B cell (primary cell): ENCODE measurements around the gene SCN8A. TPM values are rescaled to one million over a fixed set of nuclear protein-coding genes. Genes with fewer than 3 reads are reported as not detected.

Source experiments
- ATAC-seq: fragments of 200-7000 bp; cut with Tn5 transposase; one replicate; pipeline ENCODE4 v1.10.0; 2021; ENCODE audit warnings: low read depth, mild to moderate bottlenecking, moderate number of reproducible peaks, moderate library complexity
- CTCF ChIA-PET: fragments of 350-600 bp; sonication (Branson Sonifier 250); formaldehyde crosslinking; loops from one replicate; lab custom pipeline; 2021; ENCODE audit warnings: antibody characterized with exemption, inconsistent platforms; lab: Charles Lee
- POLR2A ChIA-PET: fragments of 350-600 bp; sonication (Branson Sonifier 250); formaldehyde crosslinking; loops from one replicate; lab custom pipeline; 2021; ENCODE audit warnings: antibody characterized with exemption; lab: Charles Lee
- DNase-seq: peaks from one replicate; pipeline ENCODE4 v3.0.0; 2013
- H2AFZ ChIP-seq: 2 replicates; pipeline ENCODE4 v1.6.1; 2012; ENCODE audit warnings: mild to moderate bottlenecking, low read depth, low read length; ENCODE audit not compliant: insufficient read depth, poor library complexity, severe bottlenecking
- H3K27ac ChIP-seq, 2 donors: 1 replicate in 1 of 2; 2 replicates in 1 of 2; pipeline ENCODE4 v1.5.1; 2012 to 2013; ENCODE audit warnings: low read length in 2 of 2, mild to moderate bottlenecking in 2 of 2, moderate library complexity in 1 of 2
- H3K27me3 ChIP-seq, 4 experiments: fragments of 200-600 bp in 1 of 4; sonication (generic) in 1 of 4; replicated peaks in 1 of 4; 1 replicate in 2 of 4; 2 replicates in 2 of 4; pipeline versions ENCODE4 v1.6.1 to v1.7.0; 2013 to 2016; ENCODE audit warnings: low read length in 3 of 4, mild to moderate bottlenecking in 2 of 4, mixed read lengths in 1 of 4, moderate library complexity in 1 of 4; ENCODE audit not compliant: insufficient read depth in 4 of 4, control insufficient read depth in 3 of 4; ENCODE audit errors: control extremely low read depth in 1 of 4
- H3K36me3 ChIP-seq, 2 experiments: replicated peaks in 1 of 2; 1 replicate in 1 of 2; 2 replicates in 1 of 2; pipeline versions ENCODE4 v1.6.1 to v1.7.1; 2013; ENCODE audit warnings: low read length in 1 of 2; ENCODE audit not compliant: insufficient read depth in 2 of 2, control insufficient read depth in 1 of 2; ENCODE audit errors: control extremely low read depth in 1 of 2, extremely low read depth in 1 of 2
- H3K4me1 ChIP-seq, 2 donors: fragments of 200-600 bp in 1 of 2; sonication (generic) in 1 of 2; 1 replicate in 1 of 2; 2 replicates in 1 of 2; pipeline versions ENCODE4 v1.5.1 to v1.6.1; 2013 to 2017; ENCODE audit warnings: low read length in 2 of 2; ENCODE audit not compliant: control insufficient read depth in 2 of 2, insufficient read depth in 2 of 2
- H3K4me2 ChIP-seq: replicated peaks from 2 replicates; pipeline ENCODE3; 2012; ENCODE audit warnings: mild to moderate bottlenecking, low read depth, low read length; ENCODE audit not compliant: poor library complexity, severe bottlenecking
- H3K4me3 ChIP-seq, 5 experiments: fragments of 200-600 bp in 1 of 5; sonication (generic) in 1 of 5; 1 replicate in 3 of 5; 2 replicates in 2 of 5; pipeline versions ENCODE4 v1.5.1 to v1.7.0; 2011 to 2016; ENCODE audit warnings: low read length in 4 of 5, mild to moderate bottlenecking in 4 of 5, low read depth in 2 of 5, control low read depth in 1 of 5, moderate library complexity in 1 of 5; ENCODE audit not compliant: insufficient read depth in 1 of 5; ENCODE audit errors: control extremely low read depth in 1 of 5, extremely low read depth in 1 of 5
- H3K79me2 ChIP-seq: fragments of 200-600 bp; sonication (generic); one replicate; pipeline ENCODE4 v1.6.0; 2016; ENCODE audit warnings: low read length; ENCODE audit not compliant: control insufficient read depth, insufficient read depth
- H3K9ac ChIP-seq: fragments of 200-600 bp; sonication (generic); 2 replicates; pipeline ENCODE4 v1.6.1; 2017; ENCODE audit warnings: mild to moderate bottlenecking, low read length, moderate library complexity
- H3K9me3 ChIP-seq, 3 donors: one replicate each; pipeline versions ENCODE4 v1.6.1 to v1.7.1; 2013; ENCODE audit warnings: low read length in 2 of 3; ENCODE audit not compliant: control insufficient read depth in 2 of 3, insufficient read depth in 1 of 3; ENCODE audit errors: control extremely low read depth in 1 of 3
- H4K20me1 ChIP-seq: 2 replicates; pipeline ENCODE4 v1.6.0; 2012; ENCODE audit warnings: mild to moderate bottlenecking, low read length; ENCODE audit not compliant: insufficient read depth, control insufficient read depth, poor library complexity, severe bottlenecking
- H3K27ac Mint-ChIP-seq: one replicate; pipeline ENCODE4 v1.8.0; 2021; ENCODE audit warnings: mixed read lengths
- H3K27me3 Mint-ChIP-seq: one replicate; pipeline ENCODE4 v1.8.0; 2021; ENCODE audit warnings: mixed read lengths
- H3K4me1 Mint-ChIP-seq: one replicate; pipeline ENCODE4 v1.8.0; 2021; ENCODE audit warnings: mixed read lengths
- H3K4me3 Mint-ChIP-seq: one replicate; pipeline ENCODE4 v1.8.0; 2021; ENCODE audit warnings: mixed read lengths
- H3K9me3 Mint-ChIP-seq: one replicate; pipeline ENCODE4 v1.8.0; 2022; ENCODE audit warnings: mixed read lengths; ENCODE audit not compliant: insufficient read depth
- EZH2 ChIP-seq: IDR thresholded peaks from 2 replicates; pipeline ENCODE4 v1.6.1; 2012; ENCODE audit warnings: borderline replicate concordance, low read depth, mild to moderate bottlenecking, moderate library complexity, low read length; ENCODE audit not compliant: insufficient read depth, poor library complexity, severe bottlenecking
- WGBS: methylation state at CpG from one replicate; pipeline ENCODE4 v1.1.5; 2013; ENCODE audit warnings: missing lambda C conversion rate; ENCODE audit not compliant: insufficient coverage; 5-methylcytosine and 5-hydroxymethylcytosine counted together
- intact Hi-C: fragments of 100-400 bp; cut with micrococcal nuclease; formaldehyde crosslinking; loops from one replicate; pipeline ENCODE4 v1.10.0; 2022
- polyA plus RNA-seq: library from polyadenylated mRNA; depleted of rRNA; stranded (reverse); fragments of >200 nt; gene quantifications from 2 replicates; pipeline ENCODE4 v1.2.3, GENCODE V29; 2012
- total RNA-seq, 2 donors: library from RNA; stranded (reverse); fragments of 120-200 nt in 1 of 2; gene quantifications; 1 replicate in 1 of 2; 2 replicates in 1 of 2; pipeline versions ENCODE4 v1.2.3 to v1.2.4, GENCODE V29; 2013 to 2022
- TF ChIP-seq, protein P1 (sequence below): fragments of 200-600 bp; IDR thresholded peaks from one replicate; pipeline ENCODE4 v1.8.0; 2022; ENCODE audit warnings: antibody characterized with exemption, mild to moderate bottlenecking

SCN8A gene
- total and polyA plus RNA-seq, 2 donors (not counting 1 experiment from before 2014, with no cell fraction given), result 0.78 to 1.0 TPM

DNA sequence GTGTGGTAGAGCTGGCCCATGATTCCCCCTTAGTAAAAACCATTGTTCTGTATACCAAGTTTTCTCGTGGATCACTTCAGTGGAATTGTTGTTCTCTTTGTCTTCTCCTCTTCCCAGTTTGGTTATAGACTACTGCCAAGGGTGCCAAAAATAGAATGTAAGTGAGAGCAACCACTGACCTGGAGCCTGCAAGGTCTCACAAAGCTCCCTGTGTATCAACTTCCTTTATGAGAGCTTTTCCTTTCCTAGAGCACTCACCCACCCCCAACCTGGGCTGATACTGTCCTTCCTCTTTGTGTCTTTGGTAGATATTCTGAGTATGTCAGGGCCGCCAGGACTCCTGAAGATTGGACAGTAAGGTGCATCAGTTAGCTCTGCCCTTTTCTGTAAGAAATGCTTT lies 101.0 kb downstream of the SCN8A start:
- H3K9me3 ChIP-seq, result no peaks in the 10 kb centered on the region
- no peaks in the 10 kb centered on the region for H3K36me3 ChIP-seq
- Mint-ChIP-seq H3K4me3 (no peak overlapping the region), H3K27ac (no peak overlapping the region), H3K27me3 (peaks cover 2% of the 10 kb centered on the region), H3K4me1 (no peaks in the 10 kb centered on the region), H3K9me3 (no peaks in the 10 kb centered on the region)
- DNase-seq (no peak), ATAC-seq (no peak)
- H3K27me3 ChIP-seq, result no peaks in the 10 kb centered on the region
- ChIA-PET CTCF (no interaction called here), POLR2A (no interaction called here)
- TF ChIP-seq EZH2, result no peak
- TF ChIP-seq, protein P1, sequence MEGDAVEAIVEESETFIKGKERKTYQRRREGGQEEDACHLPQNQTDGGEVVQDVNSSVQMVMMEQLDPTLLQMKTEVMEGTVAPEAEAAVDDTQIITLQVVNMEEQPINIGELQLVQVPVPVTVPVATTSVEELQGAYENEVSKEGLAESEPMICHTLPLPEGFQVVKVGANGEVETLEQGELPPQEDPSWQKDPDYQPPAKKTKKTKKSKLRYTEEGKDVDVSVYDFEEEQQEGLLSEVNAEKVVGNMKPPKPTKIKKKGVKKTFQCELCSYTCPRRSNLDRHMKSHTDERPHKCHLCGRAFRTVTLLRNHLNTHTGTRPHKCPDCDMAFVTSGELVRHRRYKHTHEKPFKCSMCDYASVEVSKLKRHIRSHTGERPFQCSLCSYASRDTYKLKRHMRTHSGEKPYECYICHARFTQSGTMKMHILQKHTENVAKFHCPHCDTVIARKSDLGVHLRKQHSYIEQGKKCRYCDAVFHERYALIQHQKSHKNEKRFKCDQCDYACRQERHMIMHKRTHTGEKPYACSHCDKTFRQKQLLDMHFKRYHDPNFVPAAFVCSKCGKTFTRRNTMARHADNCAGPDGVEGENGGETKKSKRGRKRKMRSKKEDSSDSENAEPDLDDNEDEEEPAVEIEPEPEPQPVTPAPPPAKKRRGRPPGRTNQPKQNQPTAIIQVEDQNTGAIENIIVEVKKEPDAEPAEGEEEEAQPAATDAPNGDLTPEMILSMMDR, result no peak
- H3K4me1 ChIP-seq, result no peaks in the 10 kb centered on the region
- intact Hi-C loops, result no loop called here
- H4K20me1 ChIP-seq, result no peaks in the 10 kb centered on the region
- H3K9ac ChIP-seq, result no peak overlapping the region
- no peak overlapping the region for H3K27ac ChIP-seq
- H2AFZ ChIP-seq, result no peak overlapping the region
- no peak overlapping the region for H3K4me2 ChIP-seq
- H3K79me2 ChIP-seq, result no peaks in the 10 kb centered on the region
- no peak overlapping the region for H3K4me3 ChIP-seq
- no CpG with 5 or more reads among the region's 2 CpGs for WGBS

DNA sequence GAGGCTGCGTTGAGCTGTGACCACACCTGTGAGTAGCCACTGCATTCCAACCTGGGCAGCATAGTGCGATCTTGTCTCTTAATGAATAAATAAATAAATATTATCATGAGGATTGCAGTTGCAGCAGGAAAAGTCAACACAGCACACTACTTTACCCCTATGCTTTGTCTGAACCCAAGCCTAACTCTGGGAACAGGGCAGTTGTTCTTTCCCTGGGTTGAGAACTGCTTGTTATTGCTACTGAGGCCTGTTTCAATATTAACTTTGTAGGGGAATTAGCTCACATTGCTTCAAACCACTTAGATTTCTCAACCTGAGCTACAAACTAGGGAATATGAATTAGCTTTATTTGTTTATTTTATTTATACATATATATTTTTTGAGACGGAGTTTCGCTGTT lies 102.5 kb downstream of the SCN8A start:
- H3K4me3 ChIP-seq, result no peak overlapping the region
- Mint-ChIP-seq H3K27ac (no peak overlapping the region), H3K4me3 (no peak overlapping the region), H3K4me1 (no peaks in the 10 kb centered on the region), H3K9me3 (no peaks in the 10 kb centered on the region), H3K27me3 (no peaks in the 10 kb centered on the region)
- H3K27ac ChIP-seq, result no peak overlapping the region
- no peak overlapping the region for H3K9ac ChIP-seq
- no peak for TF ChIP-seq EZH2
- TF ChIP-seq, protein P1, result no peak
- H2AFZ ChIP-seq, result no peak overlapping the region
- CTCF ChIA-PET, result interaction anchor here (1.1 kb wide), 1 partner anchor 17 kb away, joined by 3 read pairs; no protein-coding TSS in a partner anchor
- ATAC-seq (no peak), DNase-seq (no peak)
- intact Hi-C loops, result no loop called here
- WGBS, result 100% methylated on average over 1 of the region's 4 CpGs
- POLR2A ChIA-PET, result no interaction called here
- no peaks in the 10 kb centered on the region for H3K4me1 ChIP-seq
- H3K9me3 ChIP-seq, result no peaks in the 10 kb centered on the region
- H3K36me3 ChIP-seq, result no peaks in the 10 kb centered on the region
- H3K27me3 ChIP-seq, result no peaks in the 10 kb centered on the region
- H3K79me2 ChIP-seq, result no peaks in the 10 kb centered on the region
- no peak overlapping the region for H3K4me2 ChIP-seq
- H4K20me1 ChIP-seq, result no peaks in the 10 kb centered on the region
